SK-N-MC (cell line): ENCODE data around the gene MAML2.

Experiments used
- EZH2 ChIP-seq: fragments of 200-600 bp; sonication (generic); IDR thresholded peaks from one replicate; pipeline ENCODE4 v1.6.1; 2017; ENCODE audit warnings: antibody characterized with exemption
- FOXP2 ChIP-seq: optimal IDR thresholded peaks from 2 replicates; pipeline ENCODE3; 2011; ENCODE audit warnings: mild to moderate bottlenecking, moderate library complexity; ENCODE audit not compliant: insufficient read depth; ENCODE audit errors: extremely low read length, control extremely low read depth
- POLR2AphosphoS5 ChIP-seq: IDR thresholded peaks from 2 replicates; pipeline ENCODE4 v1.6.1; 2012; ENCODE audit warnings: mild to moderate bottlenecking, low read depth, low read length, borderline replicate concordance

GRCh38 chr11:96086111-96086510 is 256.9 kb downstream of the MAML2 start:
- TF ChIP-seq POLR2AphosphoS5 (no peak), EZH2 (no peak), FOXP2 (no peak)
